ENCODE measurements around the gene SNAPC2.
"Not testable (repeated sequence)": the region's sequence is repeated elsewhere in the genome, so short reads cannot be mapped to it uniquely, and the experiment has no call there.

SNAPC2 gene

DNA sequence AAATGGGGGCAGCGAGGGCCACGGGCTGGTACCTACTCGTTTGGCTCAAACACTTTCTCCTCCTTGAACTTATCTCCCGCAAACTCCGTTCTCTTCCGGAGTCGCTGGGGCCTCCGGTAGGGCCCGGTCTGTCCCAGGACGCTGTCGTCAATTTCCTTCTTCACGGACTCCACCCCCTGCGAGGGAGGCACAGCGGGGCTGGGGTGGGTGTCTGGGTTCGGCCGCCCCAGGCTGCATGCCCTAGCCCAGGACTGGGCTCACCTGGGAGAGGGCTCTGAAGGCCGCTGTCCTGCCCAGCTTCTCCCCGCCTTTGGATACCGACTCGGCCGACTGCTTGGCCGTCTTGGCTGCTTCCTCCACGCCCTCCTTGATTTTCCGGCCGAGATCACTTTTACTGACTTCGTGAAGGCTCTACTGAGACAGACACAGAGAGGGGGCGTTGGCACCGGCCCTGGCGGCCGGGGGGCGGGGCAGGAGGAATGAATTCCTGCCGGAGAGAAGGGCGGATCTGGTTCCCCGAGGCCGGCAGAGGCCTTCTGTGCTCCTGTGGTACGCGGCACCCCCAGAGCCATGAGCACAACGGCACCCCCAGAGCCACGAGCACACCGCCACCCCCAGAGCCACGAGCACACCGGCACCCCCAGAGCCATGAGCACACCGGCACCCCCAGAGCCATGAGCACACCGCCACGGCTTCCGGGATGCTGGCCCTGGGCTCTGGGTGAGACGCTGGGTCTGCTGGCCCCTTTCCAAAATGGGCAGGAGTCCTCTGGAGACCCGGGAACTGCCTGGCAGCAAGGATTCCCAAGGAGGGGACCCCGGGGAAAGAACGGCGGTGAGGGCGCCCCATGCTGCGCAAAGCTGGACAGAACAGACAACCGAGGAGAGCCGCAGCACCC lies 13.9 kb downstream of the SNAPC2 start:
- no peak for DNase-seq (ENCODE audit: low spot score)

DNA sequence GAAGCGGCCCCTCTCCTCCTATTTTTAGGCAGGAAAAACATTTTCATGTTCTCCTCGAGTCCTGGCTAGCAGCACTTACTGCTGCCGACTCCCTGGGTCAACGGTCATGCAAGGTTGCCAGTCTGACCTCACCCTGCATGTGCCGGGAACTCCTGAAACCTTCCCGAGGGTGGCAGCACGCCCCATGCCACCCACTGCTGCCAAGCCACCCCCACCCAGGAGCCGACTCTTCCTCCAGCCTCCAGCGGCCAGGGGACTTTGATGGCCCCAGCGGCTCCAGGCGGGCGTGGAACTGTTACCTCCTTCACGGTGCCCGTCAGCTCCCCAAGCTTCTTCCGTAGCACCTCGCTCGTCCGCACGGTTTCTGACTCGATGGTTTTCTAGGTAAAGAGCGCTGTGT lies 14.6 kb downstream of the SNAPC2 start:
- DNase-seq (ENCODE audit: low spot score): no peak

DNA sequence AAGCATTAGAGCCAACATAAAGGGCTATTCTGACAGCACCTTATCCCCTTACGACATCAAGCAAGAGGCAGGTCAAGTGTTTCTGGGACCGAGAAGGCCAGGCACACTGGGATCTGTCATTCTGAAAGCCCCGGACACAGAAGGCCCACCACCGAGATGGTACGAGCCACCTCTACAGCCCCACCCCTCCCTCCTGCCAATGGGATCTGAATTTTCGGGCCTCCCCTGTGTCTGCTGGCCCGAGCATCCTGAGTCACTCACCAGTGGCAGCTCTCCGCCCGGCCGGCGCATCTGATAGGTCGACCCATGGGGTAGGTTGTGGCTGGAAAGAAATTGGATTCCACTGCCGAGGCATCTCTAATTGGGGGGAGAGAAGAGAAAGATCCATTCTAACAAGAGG lies 20.7 kb downstream of the SNAPC2 start:
- DNase-seq (ENCODE audit: low spot score): no peak

DNA sequence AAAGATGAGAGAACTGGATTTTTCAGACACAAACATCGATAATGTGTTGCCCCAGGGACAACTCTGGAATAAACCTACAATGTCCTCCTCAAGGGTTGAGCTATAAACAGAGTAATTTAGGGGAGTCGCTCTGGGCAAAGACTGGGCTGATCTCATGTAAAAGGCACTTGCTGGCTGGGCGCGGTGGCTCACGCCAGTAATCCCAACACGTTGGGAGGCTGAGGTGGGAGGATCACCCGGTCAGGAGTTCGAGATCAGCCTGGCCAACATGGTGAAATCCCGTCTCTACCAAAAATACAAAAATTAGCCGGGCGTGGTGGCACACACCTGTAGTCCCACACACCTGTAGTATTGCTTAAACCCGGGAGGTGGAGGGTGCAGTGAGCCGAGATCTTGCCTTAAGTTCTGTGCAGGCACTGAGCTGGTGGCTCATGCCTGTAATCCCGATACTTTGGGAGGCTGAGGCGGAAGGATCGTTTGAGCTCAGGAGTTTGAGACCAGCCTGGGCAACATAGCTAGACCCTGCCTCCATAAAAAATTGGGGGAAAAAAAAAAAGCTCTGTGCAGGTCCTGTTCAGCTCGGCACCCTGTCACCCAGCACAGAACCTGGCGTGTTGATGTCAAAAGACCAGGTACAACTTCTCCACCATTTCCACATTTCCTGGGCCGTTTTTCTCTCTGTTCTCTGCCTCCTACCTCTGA lies 21.9 kb downstream of the SNAPC2 start:
- no peak for DNase-seq (ENCODE audit: low spot score)

DNA sequence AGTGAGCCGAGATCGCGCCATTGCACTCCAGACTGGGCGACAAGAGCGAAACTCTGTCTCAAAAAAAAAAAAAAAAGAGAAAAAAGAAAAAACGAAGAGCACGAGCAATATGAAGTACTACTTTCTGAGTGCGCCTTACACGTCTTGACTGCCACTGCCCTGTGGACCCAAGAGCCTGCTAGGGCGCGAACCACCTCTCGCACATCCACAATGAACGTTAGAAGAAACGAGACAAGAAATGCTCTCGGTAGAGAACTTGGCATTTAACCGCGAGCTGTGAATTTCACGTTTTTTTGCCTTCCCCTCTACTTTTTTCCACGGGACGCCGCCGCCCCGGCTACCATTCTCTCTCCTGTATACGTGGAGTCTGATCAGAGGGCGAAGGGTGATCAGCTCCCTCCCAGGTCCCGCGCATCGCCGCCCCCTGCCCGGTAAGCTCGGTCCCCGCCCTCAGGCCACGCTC lies 22.9 kb downstream of the SNAPC2 start:
- peak; percentile 17 for DNase-seq (ENCODE audit: low spot score)

DNA sequence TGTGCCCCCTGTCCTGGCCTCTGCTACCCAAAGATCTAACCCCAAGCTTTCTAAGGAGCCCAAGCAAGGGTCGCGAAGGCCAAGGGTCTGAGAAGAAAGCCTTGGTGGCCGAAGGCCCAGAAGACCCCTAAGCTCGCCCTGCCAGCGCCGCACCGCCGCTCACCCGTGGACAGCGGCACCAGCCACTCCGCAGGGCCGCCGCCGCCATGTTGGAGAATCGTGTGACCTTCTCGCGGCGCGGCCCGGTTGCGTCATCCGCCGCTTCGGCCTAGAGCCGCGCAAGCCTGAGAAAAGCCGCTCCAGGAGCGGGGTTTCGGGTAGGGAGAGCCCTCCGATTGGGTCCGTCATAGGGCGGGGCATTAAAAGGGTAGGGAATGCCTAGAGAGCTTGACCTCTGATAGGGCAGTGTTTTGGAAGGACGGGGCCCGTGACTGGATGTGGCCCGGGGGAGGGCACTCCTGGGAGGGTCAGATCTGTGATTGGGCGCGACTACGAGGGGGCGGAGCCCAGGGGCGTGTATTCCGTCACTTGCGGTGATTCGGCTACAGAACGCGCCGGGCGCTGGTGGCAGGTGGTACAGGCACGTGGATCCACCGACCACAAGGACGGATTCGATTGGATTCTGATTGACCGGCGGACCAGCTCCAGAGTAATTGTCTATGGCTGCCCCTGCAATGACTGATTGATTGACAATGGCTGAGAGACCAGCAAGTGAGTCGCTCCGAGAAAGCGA lies 23.5 kb downstream of the SNAPC2 start, which contains the start of gene TIMM44:
Gene TIMM44, minus strand, starts transcription at position 223 of the 733 bp plus-strand sequence. Its CDS starts 15 bp downstream, at position 208.
- DNase-seq (ENCODE audit: low spot score): peak; percentile 100

DNA sequence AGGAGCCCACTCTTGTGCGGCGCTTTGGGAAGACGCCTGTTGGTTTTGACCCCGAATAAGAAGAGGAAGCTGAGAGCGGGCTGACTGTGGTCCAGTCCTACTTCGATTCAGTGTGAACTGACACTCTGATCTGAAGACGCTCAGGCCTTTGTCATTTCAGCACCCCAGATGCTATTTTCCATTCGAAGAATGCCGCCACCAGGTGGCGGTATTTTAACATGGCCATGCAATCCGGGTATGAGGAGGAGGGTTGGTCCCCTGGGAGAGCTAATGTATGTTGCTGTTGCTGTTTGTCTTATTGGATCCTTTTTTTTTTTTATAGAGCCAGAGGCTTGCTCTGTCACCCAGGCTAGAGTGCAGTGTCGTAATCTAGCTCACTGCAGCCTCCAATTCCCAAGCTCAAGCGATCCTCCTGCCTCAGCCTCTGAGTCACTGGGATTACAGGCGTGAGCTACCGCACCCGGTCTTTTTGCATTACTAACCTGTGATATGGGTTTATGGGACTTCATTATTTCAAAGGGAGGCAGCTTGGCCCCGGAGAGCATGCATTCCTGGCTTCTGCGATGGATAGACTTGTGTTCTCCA lies 24.1 kb downstream of the SNAPC2 start:
- peak; percentile 86 for DNase-seq (ENCODE audit: low spot score)

DNA sequence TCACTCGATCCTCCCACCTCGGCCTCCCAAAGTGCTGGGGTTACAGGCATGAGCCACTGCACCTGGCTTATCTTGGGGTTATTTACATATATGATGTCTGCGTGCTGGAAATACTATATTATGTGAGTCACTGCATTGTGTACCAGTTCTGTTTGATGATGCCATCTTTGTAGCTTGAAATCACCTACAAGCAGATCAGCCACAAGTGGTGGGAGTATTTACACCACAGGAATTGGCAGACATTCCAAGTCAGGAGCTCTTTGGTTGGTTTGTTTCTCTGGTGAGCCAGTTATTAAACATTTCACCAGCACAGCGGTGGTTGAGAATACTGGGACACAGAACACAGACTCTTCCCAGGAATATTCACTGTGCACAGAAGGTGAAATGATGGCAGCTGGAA lies 27.8 kb downstream of the SNAPC2 start:
- DNase-seq (ENCODE audit: low spot score): peak; percentile 22

DNA sequence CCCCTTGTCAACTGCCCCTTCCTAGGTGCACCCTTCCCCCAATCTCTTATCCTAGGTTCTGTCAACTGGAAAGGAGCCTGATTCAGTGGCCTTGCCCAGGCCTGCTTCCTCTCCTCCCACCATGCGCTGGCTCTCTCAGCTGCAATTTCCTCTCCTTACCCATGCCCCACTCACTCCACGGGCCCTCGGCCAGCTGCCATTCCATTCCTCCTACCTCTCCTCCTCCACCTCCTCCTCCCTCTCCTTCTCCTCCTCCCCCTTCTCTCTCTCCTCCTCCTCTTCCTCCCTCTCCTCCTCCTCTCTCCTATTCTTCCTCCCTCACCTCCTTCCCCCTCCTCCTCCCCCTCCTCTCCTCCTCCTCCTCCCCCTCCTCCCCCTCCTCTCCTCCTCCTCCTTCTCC lies 32.9 kb downstream of the SNAPC2 start:
- peak; percentile 60 for DNase-seq (ENCODE audit: low spot score)

DNA sequence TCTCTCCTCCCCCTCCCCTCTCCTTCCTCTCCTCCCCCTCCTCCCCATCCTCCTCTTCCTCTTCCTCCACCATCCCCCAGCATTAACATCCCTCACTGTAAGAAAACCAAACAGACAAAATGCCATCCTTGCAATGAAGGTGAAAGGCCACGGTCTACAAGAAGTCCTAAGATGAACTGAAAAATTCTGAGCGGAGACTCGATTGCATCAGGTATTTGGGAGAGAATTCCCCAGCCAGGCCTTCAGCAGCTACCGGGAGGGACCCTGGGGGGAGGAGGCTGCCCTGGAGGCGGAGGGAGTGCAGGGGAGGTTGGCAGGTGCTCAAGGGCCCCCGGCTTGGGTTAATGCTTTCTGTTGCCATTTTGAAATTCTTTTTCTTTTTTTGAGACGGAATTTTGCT lies 33.4 kb downstream of the SNAPC2 start:
- DNase-seq (ENCODE audit: low spot score): no peak

DNA sequence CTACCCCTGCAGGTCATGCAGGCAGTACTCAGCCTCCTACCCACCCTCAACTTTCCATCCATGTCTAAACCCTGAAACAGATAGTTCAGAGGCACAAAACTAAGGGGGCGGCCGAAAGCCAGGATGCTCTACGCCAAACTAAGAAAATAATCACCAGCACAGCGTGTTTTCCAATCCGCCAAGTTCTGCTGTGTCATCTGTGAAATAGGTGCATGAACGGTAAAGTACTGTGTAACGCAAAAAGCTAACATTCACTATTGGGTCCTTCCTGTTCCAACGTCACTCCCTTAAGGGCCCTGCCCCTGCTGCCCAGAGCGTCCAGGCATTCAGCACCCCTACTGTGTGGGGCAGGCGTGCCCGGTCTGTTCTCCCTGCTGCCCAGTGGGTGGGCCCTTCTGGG lies 35.6 kb downstream of the SNAPC2 start:
- DNase-seq (ENCODE audit: low spot score): no peak

DNA sequence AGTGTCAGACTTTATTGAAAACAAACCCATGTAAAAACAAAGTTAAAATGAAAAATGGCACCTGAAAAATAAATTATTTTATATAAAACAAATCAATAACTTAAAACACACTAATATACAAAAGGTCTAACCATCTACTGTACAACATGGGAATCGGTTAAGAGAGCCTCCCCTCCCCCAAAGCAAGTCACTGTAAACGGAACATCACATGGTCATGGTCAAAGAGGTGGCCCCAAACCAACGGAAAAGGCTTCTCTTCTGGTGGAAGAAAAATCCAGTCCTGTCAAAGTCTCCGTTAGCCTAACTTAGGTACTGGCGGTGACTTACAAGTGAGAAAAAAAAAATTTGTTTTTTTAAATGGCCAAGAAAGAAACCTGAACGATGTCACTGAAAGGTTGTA lies 39.1 kb downstream of the SNAPC2 start:
- no peak for DNase-seq (ENCODE audit: low spot score)

DNA sequence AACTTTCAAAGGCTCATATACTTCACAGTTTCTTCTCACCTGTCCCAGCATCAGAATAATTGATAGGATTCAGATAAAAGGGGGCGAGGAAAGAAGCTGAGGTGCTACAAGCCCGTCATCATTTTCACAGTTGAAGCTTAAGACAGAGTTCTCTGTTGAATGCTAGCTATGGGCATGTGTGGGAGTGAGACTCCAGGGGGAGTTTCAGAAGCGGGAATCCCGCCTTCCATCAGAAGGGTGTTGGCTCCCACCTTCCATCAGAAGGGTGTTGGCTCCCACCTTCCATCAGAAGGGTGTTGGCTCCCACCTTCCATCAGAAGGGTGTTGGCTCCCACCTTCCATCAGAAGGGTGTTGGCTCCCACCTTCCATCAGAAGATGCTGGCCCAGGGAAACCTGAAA lies 40.9 kb downstream of the SNAPC2 start:
- DNase-seq (ENCODE audit: low spot score): not testable (repeated sequence)

DNA sequence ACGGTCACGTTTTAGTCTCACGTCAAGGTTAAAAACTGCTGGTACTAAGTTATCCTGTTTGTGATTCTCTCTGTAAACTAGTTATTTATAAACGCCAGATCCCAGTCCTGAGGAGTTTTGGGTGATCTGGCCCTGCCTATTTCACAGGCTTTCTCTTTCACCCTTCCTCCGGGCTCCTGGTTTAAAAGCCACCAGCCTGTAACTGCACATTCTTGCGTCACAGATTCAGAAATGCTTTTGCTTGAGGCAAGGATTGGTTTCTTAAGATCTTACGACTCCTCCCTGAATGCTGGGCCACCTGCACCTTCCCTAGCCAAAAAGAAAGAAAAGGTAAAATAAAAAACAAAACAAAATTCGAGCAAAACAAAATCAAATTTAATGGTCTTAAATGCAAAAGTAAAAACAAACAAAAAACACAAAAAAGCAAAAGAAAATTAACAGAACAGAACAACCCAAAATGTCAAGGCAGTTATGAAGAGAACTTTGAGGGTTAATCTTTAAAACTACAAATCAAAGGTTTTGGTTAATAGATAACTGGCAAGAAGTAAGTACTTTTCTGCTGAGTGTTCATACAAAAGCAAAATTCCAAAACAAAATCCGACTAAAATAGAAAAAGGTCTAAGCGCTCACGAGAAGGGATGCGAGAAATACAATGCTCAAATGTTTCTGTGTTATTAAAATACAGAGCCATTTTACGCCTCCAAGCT lies 41.9 kb downstream of the SNAPC2 start:
- DNase-seq (ENCODE audit: low spot score): peak; percentile 53

DNA sequence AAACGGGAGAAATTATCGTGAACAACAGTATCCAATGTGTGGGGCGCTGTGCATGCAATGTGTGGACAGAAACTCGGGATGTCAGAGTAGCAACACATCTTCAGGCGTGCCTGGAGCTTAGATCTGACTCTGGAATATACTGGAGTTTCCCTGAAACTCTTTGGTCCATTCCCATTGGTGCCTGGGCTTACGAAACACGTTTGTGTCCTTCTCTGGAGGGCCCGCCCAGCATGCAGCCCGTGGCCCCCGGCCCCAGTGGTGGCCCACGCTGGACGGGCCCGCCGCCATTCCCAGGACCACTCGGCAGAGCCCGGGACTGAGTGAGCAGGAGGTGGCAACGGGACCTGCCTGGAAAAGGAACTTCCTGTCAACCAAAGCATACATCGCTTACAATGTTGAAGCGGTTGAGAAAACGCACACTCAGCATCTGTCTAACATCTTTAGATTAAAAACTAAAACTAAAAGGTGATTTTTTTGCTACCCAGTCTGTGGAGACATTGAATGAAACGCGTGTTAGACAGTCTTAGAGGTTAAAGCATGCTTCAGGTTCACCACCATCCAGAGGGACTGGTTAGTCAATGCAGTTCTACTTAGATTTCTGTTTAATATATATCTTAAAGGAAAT lies 42.6 kb downstream of the SNAPC2 start:
- no peak for DNase-seq (ENCODE audit: low spot score)

DNA sequence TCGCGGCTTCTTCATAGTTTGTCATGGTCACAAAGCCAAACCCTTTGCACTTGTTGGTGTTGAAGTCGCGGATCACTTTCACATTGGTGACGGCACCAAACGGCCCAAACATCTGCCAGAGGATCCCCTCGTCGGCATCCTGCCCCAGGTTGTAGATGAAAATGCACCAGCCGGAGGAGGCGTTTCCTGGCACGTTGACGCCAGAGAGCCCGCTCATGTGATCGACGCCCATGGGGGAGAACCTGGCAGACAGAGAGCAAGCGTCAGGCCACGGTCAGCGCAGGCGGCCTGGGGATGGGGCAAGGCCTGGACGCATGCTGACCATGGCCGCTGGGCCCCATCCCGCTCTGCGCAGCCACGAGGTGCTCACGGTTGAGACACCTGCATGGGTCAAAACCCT lies 43.4 kb downstream of the SNAPC2 start:
- DNase-seq (ENCODE audit: low spot score): no peak

DNA sequence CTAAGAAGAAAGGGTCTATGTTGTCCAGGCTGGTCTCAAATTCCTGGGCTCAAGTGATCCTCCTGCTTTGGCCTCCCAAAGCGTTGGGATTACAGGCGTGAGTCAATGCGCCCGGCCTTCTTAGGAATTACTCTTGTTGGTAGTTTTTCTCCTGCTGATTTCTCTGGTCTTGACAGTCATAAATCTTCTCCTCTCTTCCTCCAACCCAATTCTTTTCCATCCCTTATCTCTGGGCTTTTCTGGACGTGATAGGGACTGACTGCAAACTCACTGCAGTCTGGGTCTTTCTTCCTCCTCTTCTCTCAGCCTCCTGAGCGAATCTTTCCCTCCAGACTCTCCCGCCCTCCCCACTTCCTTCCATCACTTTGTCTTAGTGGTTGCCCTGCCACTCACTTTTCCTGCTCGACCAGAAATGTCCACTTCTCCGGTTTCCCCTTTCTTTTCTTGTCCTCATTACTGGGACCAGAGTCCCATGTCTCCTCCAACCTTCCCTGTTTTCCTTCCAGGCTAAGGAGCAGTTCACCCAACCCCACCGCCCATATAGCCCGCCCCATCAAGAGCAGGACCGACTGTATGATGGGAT lies 45.2 kb downstream of the SNAPC2 start:
- DNase-seq (ENCODE audit: low spot score): no peak

DNA sequence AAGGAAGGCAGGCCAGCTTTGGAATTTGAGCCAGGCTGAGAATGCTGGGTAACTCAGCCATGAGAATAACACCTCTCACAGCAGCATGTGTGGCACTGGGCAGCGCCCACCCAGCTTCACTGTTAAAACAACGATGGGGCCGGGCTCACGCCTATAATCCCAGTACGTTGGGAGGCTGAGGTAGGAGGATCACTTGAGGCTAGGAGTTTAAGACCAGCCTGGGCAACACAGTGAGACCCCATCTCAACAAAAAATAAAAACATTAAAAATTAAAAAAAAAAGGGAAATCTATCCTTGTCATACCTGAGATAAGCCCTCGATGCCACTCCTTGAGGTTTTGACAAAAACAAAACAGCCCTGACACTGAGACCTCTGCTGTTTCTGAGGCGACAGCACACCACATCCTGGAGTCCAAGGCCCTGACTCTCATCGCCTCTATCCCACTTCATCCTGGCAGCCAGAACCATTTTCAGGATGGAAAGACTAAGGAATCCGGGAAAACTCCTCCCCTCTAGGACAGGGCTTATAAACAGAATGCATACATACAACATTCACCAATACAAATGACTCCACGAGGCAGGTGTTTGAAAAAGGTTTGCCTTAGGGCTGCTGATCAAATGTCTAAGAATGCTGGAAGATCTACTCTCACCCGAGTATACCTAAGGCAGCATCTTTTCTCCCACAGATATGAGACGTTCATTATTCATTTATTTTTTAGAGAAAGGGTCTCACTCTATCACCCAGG lies 46.0 kb downstream of the SNAPC2 start:
- no peak for DNase-seq (ENCODE audit: low spot score)

DNA sequence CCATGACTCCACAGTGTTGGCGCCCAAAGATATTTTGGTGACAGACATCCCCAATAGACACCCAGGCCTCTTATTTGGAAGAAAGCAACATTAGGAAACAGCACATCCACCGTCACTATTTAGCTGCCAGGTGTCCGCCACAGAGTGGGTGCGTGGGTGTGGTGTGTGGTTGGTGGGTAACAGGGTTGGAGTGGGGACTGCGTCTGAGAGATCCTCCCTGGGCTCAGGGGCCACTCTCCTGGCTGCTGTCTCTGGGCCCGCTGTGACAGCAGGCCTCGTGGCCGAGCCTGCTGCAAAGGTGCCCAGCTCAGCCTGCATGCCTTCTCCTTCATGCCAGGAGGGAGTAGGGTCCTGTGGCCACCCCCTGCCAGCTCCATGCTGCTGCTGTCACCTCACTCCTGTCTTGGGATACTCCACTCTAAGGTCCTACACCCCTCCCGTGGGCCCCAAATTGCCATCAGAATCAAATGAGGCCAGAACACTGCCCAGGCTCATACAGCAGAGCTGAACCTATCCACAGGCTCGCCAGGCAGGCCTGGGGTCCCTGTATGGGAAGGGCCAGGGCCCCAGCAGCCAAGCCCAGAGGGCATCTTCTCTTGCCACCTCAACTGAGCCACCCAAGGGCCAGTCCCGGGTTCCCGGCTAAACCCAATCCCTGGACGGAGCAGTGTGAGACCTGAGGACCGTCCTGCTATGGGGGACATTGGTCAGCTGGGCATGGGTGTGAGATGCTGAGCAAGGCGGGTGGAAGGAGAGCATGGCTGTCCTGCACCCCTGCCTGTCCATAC lies 48.1 kb downstream of the SNAPC2 start:
- DNase-seq (ENCODE audit: low spot score): no peak
